Muscle of arm (tissue), 12 donors: ENCODE results near the gene FAS. TPM values are rescaled to one million over a fixed set of nuclear protein-coding genes. Genes with fewer than 3 reads are reported as not detected.
"Not testable (repeated sequence)": the region's sequence is repeated elsewhere in the genome, so short reads cannot be mapped to it uniquely, and the experiment has no call there.

ENCODE experiments used
- DNase-seq: peaks from one replicate; pipeline ENCODE4 v3.0.0-alpha.2; 2013
- polyA plus RNA-seq, 12 donors: library from polyadenylated mRNA; unstranded; fragments of 120-200 nt; gene quantifications; one replicate each; pipeline ENCODE4 v1.2.1, GENCODE V29; 2013; ENCODE audit not compliant: insufficient read length in 12 of 12

The FAS gene
- polyA plus RNA-seq, 12 donors, result 5.0 to 12.3 (median 8.3) TPM; not detected in 1

- DNase-seq, result no peak
Measured at GRCh38 chr10:88991899-88992320, 1.3 kb downstream of the FAS start.

GRCh38 chr10:88992921-88993524, 2.4 kb downstream of the FAS start:
- no peak for DNase-seq

GRCh38 chr10:88994019-88994418, 3.4 kb downstream of the FAS start:
- no peak for DNase-seq

GRCh38 chr10:88995156-88995876, 4.7 kb downstream of the FAS start:
- no peak for DNase-seq

GRCh38 chr10:88996927-88997326, 6.3 kb downstream of the FAS start:
- DNase-seq, result no peak

GRCh38 chr10:88999625-89000024, 9.0 kb downstream of the FAS start:
- DNase-seq, result no peak

GRCh38 chr10:89001024-89001728, 10.6 kb downstream of the FAS start:
- DNase-seq, result no peak

- no peak for DNase-seq
Measured at GRCh38 chr10:89001729-89002072, 11.1 kb downstream of the FAS start.

GRCh38 chr10:89002226-89002978, 11.8 kb downstream of the FAS start:
- DNase-seq, result no peak

GRCh38 chr10:89003344-89003743, 12.7 kb downstream of the FAS start:
- DNase-seq, result no peak

- no peak for DNase-seq
Measured at GRCh38 chr10:89007129-89007893, 16.7 kb downstream of the FAS start.

- DNase-seq, result not testable (repeated sequence)
Measured at GRCh38 chr10:89018700-89019346, 28.2 kb downstream of the FAS start.

- DNase-seq, result no peak
Measured at GRCh38 chr10:89019569-89020327, 29.1 kb downstream of the FAS start.

- not testable (repeated sequence) for DNase-seq
Measured at GRCh38 chr10:89021526-89021925, 30.9 kb downstream of the FAS start.

GRCh38 chr10:89022734-89023133, 32.1 kb downstream of the FAS start:
- no peak for DNase-seq

- no peak for DNase-seq
Measured at GRCh38 chr10:89025453-89025852, 34.9 kb downstream of the FAS start.

GRCh38 chr10:89029181-89029580, 38.6 kb downstream of the FAS start:
- DNase-seq, result no peak

- DNase-seq, result peak; percentile 74
Measured at GRCh38 chr10:89029785-89030437, 39.3 kb downstream of the FAS start.

- DNase-seq, result no peak
Measured at GRCh38 chr10:89030791-89031190, 40.2 kb downstream of the FAS start.
